CD4-positive, alpha-beta T cell treated with Interleukin-6 at 100 ng/mL for 8 hours (primary cell): ENCODE measurements around the gene CARD9.
"Not testable (repeated sequence)": the region's sequence is repeated elsewhere in the genome, so short reads cannot be mapped to it uniquely, and the experiment has no call there.

ENCODE experiments used
- DNase-seq: peaks from one replicate; pipeline ENCODE4 v3.0.0-alpha.2; 2020; ENCODE audit warnings: mixed read lengths, low spot score

The CARD9 gene

GRCh38 chr9:136322756-136323330, 50.6 kb downstream of the CARD9 start:
- no peak for DNase-seq

- no peak for DNase-seq
These were observed 51.9 kb downstream of the CARD9 start for GRCh38 chr9:136321561-136321960.

DNA sequence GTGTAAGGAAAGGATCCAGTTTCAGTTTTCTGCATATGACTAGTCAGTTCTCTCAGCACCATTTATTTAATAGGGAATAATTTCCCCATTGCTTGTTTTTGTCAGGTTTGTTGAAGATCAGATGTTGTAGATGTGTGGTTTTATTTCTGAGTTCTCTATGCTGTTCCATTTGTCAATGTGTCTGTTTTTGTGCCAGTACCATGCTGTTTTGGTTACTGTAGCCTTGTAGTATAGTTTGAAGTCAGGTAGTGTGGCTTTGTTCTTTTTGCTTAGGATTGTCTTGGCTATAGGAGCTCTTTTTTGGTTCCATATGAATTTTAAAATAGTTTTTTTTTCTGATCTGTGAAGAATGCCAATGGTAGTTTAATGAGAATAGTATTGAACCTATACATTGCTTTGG, 52.5 kb downstream of the CARD9 start:
- not testable (repeated sequence) for DNase-seq

DNA sequence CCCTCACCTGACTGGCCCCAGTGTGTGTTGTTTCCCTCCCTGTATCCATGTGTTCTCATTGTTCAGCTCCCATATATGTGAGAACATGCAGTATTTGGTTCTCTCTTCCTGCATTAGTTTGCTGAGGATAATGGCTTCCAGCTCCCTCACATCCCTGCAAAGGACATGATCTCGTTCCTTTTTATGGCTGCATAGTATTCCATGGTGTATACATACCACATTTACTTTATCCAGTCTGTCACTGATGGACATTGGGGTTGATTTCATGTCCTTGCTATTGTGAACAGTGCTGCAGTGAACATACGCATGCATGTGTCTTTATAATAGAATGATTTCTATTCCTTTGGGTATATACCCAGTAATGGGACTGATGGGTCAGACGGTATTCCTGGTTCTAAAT, 53.5 kb downstream of the CARD9 start:
- DNase-seq = not testable (repeated sequence)

GRCh38 chr9:136319244-136319643, 54.2 kb downstream of the CARD9 start:
- not testable (repeated sequence) for DNase-seq

- no peak for DNase-seq
These were observed 54.7 kb downstream of the CARD9 start for GRCh38 chr9:136318776-136319241.

DNA sequence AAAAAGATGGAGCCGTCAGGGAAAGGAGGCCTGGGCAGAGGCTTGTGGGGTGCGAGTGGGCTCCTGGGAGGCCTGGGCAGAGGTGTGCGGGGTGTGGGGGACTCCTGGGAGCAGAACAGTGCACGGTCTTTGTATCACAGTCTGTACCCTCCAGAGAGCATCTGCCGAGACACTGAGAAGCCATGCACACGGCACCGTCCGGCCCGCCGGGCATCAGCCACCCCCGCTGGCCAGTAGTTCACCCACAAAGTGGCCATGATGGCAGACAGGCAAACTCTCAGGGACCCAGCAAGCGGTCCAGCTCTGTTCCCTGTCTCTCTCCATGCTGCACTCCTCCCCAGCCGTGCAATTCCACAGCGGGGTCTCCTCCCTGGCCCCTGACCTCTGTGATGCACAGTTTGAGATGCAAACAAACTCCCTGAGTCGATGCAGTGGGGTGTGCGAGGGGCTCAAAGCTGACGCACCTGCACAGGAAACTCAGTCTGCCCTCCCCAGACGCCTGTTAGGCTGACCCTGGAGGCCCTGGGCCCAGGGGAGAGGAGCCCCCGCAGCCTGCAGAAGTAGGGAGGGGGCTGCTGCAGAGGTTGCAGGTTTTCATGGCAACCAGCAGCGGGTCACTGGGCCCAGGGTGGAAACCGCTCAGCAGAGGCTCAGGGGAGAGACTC, 55.2 kb downstream of the CARD9 start:
- DNase-seq = no peak

DNA sequence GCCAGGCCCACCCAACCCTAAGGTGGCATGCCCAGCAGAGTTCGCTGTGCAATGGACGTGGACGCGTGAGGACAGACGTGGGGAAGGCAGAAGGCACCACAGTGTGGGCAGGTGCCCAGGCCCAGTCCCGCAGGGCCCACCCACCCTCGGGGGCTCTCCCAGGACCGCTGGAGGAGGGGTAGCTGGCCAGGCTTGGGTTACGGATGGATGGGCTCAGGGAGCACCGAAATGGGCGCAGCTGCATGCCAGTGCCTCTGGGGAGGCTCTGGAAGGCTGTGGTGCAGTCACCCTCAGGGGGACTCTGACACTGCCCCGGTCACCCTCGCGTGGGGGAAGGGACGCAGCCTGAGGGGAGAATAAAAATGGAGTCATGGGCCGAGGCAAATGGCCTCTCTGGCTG, 55.8 kb downstream of the CARD9 start:
- no peak for DNase-seq

GRCh38 chr9:136316896-136317676, 56.4 kb downstream of the CARD9 start:
- DNase-seq = no peak

- DNase-seq = no peak
These were observed 57.2 kb downstream of the CARD9 start for GRCh38 chr9:136316271-136316751.

GRCh38 chr9:136314944-136315343, 58.5 kb downstream of the CARD9 start:
- DNase-seq = no peak

- no peak for DNase-seq
These were observed 59.4 kb downstream of the CARD9 start for GRCh38 chr9:136314056-136314416.
